Measurements from ENCODE around the gene COL15A1.
A peak's percentile ranks its signal among the peaks of the same experiment; 100 is the strongest.

The COL15A1 gene

GRCh38 chr9:99026271-99026955 is 82.7 kb downstream of the COL15A1 start:
- no peak for FAIRE-seq
- DNase-seq (ENCODE audit: insufficient read length, low spot score): no peak

- no peak for FAIRE-seq
- DNase-seq (ENCODE audit: insufficient read length, low spot score): no peak
Measured at GRCh38 chr9:99026956-99027298, 83.2 kb downstream of the COL15A1 start.

- FAIRE-seq (no peak), DNase-seq (ENCODE audit: insufficient read length, low spot score) (no peak)
Measured at GRCh38 chr9:99027443-99027842, 83.7 kb downstream of the COL15A1 start.

- no peak for DNase-seq (ENCODE audit: insufficient read length, low spot score)
- no peak for FAIRE-seq
Measured at GRCh38 chr9:99029083-99029645, 85.5 kb downstream of the COL15A1 start.

GRCh38 chr9:99030092-99030511 is 86.4 kb downstream of the COL15A1 start:
- DNase-seq (ENCODE audit: insufficient read length, low spot score): no peak
- FAIRE-seq: no peak

GRCh38 chr9:99030610-99031109 is 87.0 kb downstream of the COL15A1 start:
- FAIRE-seq: no peak

GRCh38 chr9:99031319-99031718 is 87.6 kb downstream of the COL15A1 start:
- FAIRE-seq (no peak), DNase-seq (ENCODE audit: insufficient read length, low spot score) (no peak)

More at GRCh38 chr9:99030610-99031109, 87.0 kb downstream of the COL15A1 start:
- DNase-seq (ENCODE audit: insufficient read length, low spot score): no peak

- DNase-seq (ENCODE audit: insufficient read length, low spot score) (no peak), FAIRE-seq (no peak)
Measured at GRCh38 chr9:99031994-99032393, 88.3 kb downstream of the COL15A1 start.

- DNase-seq (ENCODE audit: insufficient read length, low spot score): peak; percentile 16
- FAIRE-seq: peak; percentile 28
Measured at GRCh38 chr9:99034149-99034548, 90.4 kb downstream of the COL15A1 start.

GRCh38 chr9:99035313-99035712 is 91.6 kb downstream of the COL15A1 start:
- FAIRE-seq (no peak), DNase-seq (ENCODE audit: insufficient read length, low spot score) (no peak)

- no peak for FAIRE-seq
- DNase-seq (ENCODE audit: insufficient read length, low spot score): no peak
Measured at GRCh38 chr9:99037769-99038483, 94.2 kb downstream of the COL15A1 start.

GRCh38 chr9:99038484-99038820 is 94.7 kb downstream of the COL15A1 start:
- DNase-seq (ENCODE audit: insufficient read length, low spot score) (no peak), FAIRE-seq (no peak)

GRCh38 chr9:99039505-99040182 is 95.9 kb downstream of the COL15A1 start:
- FAIRE-seq (no peak), DNase-seq (ENCODE audit: insufficient read length, low spot score) (no peak)

- DNase-seq (ENCODE audit: insufficient read length, low spot score) (no peak), FAIRE-seq (no peak)
Measured at GRCh38 chr9:99040251-99040900, 96.7 kb downstream of the COL15A1 start.

GRCh38 chr9:99040911-99041582 is 97.3 kb downstream of the COL15A1 start:
- DNase-seq (ENCODE audit: insufficient read length, low spot score) (no peak), FAIRE-seq (no peak)

GRCh38 chr9:99041618-99042017 is 97.9 kb downstream of the COL15A1 start:
- no peak for DNase-seq (ENCODE audit: insufficient read length, low spot score)

GRCh38 chr9:99042620-99043019 is 98.9 kb downstream of the COL15A1 start:
- FAIRE-seq: no peak
- DNase-seq (ENCODE audit: insufficient read length, low spot score): no peak

More at GRCh38 chr9:99041618-99042017, 97.9 kb downstream of the COL15A1 start:
- no peak for FAIRE-seq

- FAIRE-seq (no peak), DNase-seq (ENCODE audit: insufficient read length, low spot score) (no peak)
Measured at GRCh38 chr9:99044827-99045226, 101.1 kb downstream of the COL15A1 start.

- DNase-seq (ENCODE audit: insufficient read length, low spot score) (no peak), FAIRE-seq (no peak)
Measured at GRCh38 chr9:99046068-99046467, 102.4 kb downstream of the COL15A1 start.

GRCh38 chr9:99046542-99047071 is 102.9 kb downstream of the COL15A1 start:
- DNase-seq (ENCODE audit: insufficient read length, low spot score) (no peak), FAIRE-seq (no peak)

Data from GM19239 (cell line).